K562 (cell line): ENCODE data around the gene PUSL1. TPM values are rescaled to one million over a fixed set of nuclear protein-coding genes. Genes with fewer than 3 reads are reported as not detected.

Source experiments
- TEAD2 ChIP-seq: fragments of 450-650 bp; IDR thresholded peaks from 2 replicates; pipeline ENCODE4 v1.6.1; 2016; ENCODE audit warnings: missing genetic modification characterization, control low read depth, missing compliant biosample characterization
- polyA plus RNA-seq, 8 experiments: library from polyadenylated mRNA; depleted of rRNA in 4 of 8; stranded (reverse) in 5 of 8; unstranded in 3 of 8; fragments of >200 nt; fragmentation: Nextera tagmentation in 2 of 8; fragmentation: Illumina TruSeq in 1 of 8; extraction: Ambion mirVana in 2 of 8; extraction: Trizol in 1 of 8; gene quantifications; 2 replicates each; pipeline versions ENCODE4 v1.2.1 to v1.2.3, GENCODE V29; 2011 to 2014; ENCODE audit warnings: inconsistent platforms in 1 of 8, missing spikeins in 1 of 8
- total RNA-seq, 7 experiments: library from RNA; depleted of rRNA in 6 of 7; stranded (reverse); fragments of >200 nt in 6 of 7; fragmentation: Illumina TruSeq in 2 of 7; extraction: Trizol in 2 of 7; gene quantifications; 2 replicates each; pipeline versions ENCODE4 v1.2.1 to v1.2.3, GENCODE V29; 2011 to 2021; ENCODE audit warnings: low replicate concordance in 1 of 7
- TF ChIP-seq, protein P1 (sequence below): fragments of 450-650 bp; IDR thresholded peaks from 2 replicates; pipeline ENCODE4 v1.6.1; 2016; ENCODE audit warnings: mild to moderate bottlenecking, moderate library complexity

PUSL1 gene
- total and polyA plus RNA-seq, 9 of the 15 experiments (the other 6 are each of a cell fraction or from before 2014, with no cell fraction given), result 0.62 to 86.9 (median 13.6) TPM

DNA sequence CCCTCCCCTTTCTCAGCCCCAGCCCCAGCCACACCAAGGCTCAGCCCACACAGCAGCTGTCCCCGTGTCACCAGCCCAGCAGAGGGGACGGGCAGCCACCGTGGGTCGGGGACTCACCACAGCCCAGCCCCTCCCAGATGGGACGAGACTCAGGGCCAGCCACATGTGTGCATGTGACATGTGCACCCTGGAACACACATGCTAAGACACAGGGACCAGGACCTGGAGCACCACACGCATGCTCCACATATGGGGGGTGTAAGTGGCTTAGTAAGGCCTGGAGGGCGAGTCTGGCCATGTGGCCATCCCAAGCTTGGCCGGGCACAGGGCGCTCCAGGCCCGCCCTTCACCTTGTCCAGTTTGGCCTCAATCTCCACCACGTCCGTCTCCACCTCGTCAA lies 4.7 kb upstream of the PUSL1 start (continued):
- TF ChIP-seq, protein P1, sequence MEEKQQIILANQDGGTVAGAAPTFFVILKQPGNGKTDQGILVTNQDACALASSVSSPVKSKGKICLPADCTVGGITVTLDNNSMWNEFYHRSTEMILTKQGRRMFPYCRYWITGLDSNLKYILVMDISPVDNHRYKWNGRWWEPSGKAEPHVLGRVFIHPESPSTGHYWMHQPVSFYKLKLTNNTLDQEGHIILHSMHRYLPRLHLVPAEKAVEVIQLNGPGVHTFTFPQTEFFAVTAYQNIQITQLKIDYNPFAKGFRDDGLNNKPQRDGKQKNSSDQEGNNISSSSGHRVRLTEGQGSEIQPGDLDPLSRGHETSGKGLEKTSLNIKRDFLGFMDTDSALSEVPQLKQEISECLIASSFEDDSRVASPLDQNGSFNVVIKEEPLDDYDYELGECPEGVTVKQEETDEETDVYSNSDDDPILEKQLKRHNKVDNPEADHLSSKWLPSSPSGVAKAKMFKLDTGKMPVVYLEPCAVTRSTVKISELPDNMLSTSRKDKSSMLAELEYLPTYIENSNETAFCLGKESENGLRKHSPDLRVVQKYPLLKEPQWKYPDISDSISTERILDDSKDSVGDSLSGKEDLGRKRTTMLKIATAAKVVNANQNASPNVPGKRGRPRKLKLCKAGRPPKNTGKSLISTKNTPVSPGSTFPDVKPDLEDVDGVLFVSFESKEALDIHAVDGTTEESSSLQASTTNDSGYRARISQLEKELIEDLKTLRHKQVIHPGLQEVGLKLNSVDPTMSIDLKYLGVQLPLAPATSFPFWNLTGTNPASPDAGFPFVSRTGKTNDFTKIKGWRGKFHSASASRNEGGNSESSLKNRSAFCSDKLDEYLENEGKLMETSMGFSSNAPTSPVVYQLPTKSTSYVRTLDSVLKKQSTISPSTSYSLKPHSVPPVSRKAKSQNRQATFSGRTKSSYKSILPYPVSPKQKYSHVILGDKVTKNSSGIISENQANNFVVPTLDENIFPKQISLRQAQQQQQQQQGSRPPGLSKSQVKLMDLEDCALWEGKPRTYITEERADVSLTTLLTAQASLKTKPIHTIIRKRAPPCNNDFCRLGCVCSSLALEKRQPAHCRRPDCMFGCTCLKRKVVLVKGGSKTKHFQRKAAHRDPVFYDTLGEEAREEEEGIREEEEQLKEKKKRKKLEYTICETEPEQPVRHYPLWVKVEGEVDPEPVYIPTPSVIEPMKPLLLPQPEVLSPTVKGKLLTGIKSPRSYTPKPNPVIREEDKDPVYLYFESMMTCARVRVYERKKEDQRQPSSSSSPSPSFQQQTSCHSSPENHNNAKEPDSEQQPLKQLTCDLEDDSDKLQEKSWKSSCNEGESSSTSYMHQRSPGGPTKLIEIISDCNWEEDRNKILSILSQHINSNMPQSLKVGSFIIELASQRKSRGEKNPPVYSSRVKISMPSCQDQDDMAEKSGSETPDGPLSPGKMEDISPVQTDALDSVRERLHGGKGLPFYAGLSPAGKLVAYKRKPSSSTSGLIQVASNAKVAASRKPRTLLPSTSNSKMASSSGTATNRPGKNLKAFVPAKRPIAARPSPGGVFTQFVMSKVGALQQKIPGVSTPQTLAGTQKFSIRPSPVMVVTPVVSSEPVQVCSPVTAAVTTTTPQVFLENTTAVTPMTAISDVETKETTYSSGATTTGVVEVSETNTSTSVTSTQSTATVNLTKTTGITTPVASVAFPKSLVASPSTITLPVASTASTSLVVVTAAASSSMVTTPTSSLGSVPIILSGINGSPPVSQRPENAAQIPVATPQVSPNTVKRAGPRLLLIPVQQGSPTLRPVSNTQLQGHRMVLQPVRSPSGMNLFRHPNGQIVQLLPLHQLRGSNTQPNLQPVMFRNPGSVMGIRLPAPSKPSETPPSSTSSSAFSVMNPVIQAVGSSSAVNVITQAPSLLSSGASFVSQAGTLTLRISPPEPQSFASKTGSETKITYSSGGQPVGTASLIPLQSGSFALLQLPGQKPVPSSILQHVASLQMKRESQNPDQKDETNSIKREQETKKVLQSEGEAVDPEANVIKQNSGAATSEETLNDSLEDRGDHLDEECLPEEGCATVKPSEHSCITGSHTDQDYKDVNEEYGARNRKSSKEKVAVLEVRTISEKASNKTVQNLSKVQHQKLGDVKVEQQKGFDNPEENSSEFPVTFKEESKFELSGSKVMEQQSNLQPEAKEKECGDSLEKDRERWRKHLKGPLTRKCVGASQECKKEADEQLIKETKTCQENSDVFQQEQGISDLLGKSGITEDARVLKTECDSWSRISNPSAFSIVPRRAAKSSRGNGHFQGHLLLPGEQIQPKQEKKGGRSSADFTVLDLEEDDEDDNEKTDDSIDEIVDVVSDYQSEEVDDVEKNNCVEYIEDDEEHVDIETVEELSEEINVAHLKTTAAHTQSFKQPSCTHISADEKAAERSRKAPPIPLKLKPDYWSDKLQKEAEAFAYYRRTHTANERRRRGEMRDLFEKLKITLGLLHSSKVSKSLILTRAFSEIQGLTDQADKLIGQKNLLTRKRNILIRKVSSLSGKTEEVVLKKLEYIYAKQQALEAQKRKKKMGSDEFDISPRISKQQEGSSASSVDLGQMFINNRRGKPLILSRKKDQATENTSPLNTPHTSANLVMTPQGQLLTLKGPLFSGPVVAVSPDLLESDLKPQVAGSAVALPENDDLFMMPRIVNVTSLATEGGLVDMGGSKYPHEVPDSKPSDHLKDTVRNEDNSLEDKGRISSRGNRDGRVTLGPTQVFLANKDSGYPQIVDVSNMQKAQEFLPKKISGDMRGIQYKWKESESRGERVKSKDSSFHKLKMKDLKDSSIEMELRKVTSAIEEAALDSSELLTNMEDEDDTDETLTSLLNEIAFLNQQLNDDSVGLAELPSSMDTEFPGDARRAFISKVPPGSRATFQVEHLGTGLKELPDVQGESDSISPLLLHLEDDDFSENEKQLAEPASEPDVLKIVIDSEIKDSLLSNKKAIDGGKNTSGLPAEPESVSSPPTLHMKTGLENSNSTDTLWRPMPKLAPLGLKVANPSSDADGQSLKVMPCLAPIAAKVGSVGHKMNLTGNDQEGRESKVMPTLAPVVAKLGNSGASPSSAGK, result no peak
- no peak for TF ChIP-seq TEAD2 (tag)
